Eye (tissue), 1 donor: ENCODE results near the gene MADD.
"Not testable (repeated sequence)": the region's sequence is repeated elsewhere in the genome, so short reads cannot be mapped to it uniquely, and the experiment has no call there.

Experiments
- DNase-seq: peaks from one replicate; pipeline ENCODE4 v3.0.0-alpha.2; 2015

MADD gene

DNA sequence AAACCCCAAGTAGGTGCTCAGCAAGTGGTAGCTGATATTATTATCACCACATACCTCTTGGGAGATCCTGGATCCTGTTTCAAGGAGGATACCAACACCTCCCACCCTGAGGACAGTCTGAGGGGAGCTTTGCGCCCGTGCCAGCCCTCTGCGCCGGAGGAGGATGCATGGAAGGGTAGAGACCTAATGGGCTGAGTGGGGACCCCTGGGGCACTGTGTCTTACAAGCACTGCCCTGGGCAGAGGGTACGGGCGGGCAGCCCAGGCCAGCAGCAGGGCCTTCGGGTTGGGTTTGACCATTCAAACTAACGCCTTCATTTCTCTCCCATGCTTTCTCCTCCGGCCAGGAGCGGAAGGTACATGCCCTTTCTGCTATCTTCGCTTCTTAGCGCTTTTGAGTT is 56.3 kb downstream of the MADD start:
- DNase-seq = no peak

DNA sequence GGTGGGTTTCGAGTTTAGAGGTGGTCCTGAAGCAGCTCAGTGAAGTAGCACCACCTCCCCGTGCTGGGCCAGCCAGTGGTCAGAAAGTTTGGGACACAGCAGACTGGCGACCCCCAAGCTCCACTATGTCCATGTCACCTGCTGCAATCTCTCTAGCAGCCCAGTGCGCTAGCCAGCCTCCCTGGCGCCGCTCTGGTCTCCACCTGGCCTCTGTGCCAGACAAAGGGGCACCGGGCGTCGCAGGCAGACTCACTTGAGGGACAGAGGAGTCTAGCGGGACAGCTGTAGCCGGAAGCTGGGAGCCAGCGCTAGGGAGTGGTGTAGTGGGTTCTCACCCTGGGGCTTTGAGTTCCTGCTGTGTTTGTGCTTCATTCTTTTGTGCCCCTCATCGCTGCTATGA is 57.1 kb downstream of the MADD start:
- DNase-seq = no peak

DNA sequence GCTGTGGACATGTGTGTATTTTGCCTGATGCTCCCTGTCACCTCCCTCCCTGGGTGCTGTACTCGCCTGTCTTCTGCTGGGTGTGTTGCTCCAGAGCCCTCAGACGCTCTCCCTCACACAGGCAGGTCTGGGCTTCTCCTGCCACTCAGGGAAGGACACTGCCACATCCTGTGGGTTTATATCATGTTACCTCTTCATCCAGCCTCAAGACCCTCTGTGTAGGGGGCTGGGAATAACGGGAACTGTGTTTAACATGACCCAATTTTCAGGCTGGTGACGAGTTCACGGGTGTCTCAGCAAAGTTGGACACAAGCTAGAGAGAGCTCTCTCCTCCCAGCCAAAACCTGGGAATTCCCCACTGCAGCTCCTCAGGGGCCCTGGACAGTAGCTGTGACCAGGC is 58.0 kb downstream of the MADD start:
- no peak for DNase-seq

DNA sequence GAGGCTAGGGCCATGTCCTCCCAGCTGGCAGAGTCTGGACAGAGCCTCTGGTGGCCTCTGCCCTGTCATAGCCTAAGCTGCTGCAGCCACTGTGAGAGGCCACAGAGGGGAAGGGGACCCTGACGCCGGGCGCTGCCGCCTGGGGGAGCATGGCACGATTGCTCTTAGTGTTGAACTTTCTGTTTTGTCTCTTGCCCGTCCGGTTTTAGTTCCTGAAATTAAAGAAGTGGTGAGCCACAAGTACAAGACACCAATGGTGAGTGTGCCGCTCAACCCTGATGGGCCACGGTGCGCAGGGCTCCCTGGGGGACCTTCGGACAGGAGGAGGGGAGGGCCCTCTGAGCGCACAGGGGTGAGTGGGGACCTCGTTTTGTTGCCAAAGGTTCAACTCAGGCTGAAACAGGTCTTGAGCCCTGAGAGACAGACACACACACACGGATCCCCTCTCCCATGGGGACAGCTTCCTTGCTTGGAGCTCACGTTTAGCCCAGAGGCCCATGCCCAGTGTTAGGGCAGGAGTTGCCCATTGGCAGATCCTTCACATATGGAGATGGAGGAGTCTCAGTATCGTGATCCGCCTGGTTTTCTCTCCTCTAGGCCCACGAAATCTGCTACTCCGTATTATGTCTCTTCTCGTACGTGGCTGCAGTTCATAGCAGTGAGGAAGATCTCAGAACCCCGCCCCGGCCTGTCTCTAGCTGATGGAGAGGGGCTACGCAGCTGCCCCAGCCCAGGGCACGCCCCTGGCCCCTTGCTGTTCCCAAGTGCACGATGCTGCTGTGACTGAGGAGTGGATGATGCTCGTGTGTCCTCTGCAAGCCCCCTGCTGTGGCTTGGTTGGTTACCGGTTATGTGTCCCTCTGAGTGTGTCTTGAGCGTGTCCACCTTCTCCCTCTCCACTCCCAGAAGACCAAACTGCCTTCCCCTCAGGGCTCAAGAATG is 58.8 kb downstream of the MADD start:
- DNase-seq = peak; percentile 5

DNA sequence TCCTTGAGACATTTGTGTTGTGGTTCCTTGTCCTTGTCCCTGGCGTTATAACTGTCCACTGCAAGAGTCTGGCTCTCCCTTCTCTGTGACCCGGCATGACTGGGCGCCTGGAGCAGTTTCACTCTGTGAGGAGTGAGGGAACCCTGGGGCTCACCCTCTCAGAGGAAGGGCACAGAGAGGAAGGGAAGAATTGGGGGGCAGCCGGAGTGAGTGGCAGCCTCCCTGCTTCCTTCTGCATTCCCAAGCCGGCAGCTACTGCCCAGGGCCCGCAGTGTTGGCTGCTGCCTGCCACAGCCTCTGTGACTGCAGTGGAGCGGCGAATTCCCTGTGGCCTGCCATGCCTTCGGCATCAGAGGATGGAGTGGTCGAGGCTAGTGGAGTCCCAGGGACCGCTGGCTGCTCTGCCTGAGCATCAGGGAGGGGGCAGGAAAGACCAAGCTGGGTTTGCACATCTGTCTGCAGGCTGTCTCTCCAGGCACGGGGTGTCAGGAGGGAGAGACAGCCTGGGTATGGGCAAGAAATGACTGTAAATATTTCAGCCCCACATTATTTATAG is 59.6 kb downstream of the MADD start:
- DNase-seq = peak; percentile 28

DNA sequence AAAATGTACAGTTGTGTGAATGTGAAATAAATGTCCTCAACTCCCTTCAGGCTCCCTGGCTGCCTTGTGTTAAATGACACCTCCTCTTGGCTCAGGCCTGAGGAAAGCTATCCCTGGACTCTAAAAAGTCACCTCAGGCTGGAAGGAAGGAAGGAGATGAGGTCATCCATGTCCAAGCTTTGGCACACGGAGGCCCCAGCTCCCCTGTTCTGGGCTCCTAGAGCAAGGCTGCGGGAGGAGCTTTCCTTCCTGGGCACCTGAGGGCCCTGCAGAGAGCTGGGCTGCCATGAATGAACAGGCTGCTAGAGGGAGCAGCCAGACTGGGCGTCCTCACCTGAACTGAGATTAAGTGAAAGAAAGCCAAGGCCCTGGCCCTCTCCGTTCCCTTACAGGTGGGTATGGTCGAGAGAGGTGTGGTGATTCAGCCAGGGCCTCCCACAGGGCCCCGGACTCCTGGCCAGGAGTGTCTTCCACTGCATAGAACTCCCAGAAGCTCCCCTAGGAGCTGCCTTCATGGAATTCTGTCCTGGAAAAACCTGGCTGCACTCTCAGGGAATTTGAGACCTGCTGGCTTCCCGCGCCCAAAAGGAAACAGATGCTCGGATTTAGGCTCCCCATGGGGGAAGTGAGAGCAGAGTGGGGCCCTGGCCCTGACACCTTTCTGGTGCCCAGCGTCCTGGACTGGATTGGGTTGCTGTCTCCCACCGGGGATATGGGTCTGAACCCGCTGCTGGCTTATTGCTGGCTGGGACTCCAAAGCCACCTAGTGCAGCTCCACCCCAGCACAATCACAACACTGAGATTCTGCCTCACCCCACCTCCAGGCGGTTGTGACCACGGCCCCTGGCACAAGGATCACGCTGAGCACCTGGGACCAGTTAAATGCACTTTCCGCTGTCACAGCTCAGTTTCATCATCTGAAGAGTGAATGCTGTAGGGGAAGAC is 60.3 kb downstream of the MADD start:
- peak; percentile 65 for DNase-seq

DNA sequence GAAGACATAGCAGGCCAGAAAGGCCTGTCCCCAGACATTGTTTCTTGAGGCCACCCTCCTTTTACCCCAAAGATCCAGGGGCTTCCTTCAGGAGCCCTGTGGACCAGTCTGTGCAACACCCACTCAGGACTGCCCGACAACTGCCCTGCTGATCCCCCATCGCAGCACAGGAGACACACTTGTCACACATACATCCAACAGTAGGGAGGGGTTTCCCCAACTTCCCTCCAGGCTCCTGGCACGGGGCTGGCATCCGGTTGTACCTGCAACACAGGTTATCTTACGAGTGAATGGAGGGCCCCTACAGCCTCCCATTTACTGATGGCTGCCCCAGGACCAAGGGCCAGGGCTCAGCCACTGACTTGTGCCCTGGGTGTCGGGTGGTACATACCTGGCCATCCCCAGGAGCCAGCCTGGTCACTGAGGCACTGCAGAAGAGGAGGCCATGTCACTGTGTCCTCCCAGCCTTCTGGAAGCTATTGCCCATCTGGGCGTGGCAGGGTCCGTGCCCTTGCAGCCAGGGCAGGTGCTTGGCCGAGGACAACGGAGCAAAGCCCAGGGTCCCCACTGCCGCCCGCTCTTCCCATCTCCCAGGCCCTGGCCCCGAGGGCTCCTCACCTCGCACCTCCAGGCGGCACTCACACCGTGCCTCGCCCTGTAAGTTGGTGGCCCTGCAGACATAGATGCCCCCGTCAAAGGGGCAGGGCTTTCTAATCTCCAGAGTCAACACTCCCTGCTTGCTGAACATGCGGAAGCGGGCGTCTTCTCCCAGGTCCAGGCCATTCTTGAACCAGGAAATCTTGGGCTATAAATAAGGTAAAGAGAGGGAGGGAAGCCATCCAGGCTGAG is 61.7 kb downstream of the MADD start:
- DNase-seq = no peak

DNA sequence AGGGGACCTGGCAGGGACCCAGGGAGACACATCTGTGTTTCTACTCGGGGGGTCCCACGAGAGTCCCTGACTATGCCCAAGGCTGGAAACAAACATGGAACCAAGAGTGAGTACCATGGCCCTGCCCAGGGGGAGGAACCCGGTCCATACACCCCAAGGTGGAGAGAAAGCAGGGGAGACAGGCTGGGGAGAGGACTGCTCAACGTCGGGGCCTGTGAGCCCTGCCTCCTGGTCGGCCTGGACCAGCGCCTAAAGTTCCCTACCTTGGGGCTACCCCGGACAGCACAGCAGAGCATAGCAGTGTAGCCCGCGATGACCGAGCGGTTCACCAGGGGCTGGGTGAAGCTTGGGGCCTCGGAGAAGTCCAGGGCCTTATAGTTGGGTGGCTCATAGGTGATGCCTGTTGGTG is 62.4 kb downstream of the MADD start:
- no peak for DNase-seq

DNA sequence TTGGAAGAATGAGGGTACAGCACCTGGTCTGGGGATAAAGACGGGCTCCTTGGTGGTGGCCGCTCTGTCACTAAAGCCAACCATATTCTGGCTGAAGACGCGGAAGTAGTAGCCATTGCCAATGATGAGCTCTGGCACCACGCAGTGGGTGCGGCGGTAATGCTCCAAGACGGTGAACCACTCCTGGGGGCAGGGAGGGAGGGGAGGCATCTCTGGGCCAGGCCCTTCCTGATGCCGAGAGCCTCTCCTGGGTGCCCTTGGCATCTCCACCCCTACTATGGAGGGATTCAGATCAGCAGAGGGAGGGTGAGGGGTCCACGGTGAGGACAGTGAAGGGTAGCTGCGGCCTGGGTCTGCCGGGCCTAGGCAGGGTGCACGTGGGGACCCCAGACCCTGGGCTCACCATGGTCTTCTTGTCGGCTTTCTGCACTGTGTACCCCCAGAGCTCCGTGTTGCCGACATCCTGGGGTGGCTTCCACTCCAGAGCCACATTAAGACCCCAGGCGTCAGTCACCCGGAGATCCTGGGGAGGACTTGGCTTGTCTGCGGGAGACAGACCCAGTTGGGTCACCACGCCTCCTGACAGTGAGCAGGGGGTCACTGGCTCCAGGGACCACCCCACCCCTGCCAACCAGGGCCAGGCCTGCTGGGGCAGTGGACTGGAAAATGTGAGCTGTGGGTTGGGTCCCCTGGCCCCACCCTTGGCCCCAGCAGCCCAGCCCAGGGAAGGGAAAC is 63.0 kb downstream of the MADD start:
- DNase-seq = no peak

DNA sequence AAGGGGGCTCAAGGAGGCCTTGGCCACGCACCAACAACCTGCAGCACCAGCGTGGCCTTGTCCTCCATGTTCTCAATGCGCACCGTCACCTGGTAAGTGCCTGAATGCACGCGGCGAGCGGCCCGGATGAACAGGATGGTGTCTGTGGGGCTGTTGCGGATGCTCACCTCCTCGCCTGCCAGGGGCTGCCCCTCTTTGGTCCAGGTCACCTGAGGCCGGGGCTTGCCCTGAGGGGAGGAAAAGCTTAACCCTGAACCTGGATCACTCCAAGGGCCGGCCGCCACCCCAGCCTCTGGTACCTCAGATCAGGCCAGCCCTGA is 63.6 kb downstream of the MADD start:
- DNase-seq = no peak

DNA sequence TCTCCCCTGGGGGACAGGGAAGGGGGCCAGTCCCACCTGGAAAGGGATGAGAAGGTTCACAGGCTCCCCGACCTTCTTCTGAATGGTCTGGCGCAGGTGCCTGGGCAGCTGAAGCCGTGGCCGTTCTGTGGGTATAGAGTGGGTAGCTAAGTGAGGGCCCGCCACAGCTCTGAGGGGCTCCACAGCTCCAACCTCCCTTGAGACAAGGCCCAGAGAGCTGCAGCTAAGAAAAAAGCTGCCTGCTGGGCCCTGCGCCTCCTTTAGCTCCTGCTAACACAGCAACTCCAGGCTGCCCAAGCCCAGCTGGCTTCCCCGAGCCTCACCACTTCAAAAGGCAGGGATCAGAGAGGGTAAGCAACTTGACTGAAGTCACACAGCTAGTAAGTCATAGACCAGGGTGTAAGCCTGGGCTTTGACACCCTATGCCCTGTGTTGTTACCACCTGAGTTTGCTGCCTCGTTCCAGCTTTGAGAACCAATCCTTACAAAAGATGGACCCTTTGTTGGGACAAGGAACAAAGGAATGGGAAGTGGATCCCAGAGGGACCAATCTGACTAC is 64.0 kb downstream of the MADD start:
- no peak for DNase-seq

DNA sequence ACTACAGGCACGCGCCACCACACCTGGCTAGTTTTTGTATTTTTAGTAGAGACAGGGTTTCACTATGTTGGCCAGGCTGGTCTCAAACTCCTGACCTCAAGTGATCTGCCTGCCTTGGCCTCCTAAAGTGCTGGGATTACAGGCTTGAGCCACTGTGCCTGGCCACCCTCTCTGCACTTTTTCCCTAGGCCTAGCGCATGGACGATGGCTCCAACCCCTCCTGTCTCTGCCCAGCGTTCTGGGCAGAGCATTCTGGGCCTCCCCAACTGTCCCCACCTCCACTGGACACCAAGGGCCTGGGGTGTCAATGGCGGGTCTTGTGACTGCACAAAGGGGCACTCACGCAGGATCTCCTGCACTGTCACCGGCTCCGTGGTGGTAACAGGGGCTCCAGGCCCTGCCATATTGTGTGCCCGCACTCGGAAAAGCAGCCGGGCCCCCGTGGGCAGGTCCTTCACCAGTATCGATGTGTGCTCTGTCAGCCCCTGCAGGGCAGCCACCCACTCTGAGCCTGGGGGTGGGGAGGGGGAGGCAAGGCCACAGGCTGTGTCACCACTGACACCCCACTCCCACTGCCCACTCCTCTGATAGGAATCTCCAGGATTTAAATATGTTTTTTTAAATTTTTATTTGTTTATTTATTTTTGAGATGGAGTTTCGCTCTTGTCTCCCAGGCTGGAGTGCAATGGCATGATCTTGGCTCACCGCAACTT is 64.9 kb downstream of the MADD start:
- DNase-seq = not testable (repeated sequence)

DNA sequence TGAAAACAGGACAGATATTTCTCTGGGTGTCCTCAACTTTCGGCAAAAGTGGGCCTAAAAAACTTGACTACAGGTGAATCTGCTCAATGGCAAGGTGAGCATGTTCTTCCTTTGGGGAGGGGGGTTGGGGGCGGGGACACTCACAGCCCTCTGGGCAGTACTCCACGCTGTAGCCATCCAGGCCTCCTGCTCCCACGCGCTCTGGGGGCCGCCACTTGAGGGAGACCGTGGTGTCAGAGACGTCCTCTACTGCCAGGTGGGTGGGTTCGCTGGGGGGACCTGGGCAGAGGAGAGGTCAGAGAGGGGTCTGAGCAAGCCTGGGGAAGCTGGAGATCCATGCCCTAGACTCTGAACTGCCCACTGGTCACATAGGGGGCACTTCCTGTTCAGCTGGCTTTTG is 65.8 kb downstream of the MADD start:
- no peak for DNase-seq

DNA sequence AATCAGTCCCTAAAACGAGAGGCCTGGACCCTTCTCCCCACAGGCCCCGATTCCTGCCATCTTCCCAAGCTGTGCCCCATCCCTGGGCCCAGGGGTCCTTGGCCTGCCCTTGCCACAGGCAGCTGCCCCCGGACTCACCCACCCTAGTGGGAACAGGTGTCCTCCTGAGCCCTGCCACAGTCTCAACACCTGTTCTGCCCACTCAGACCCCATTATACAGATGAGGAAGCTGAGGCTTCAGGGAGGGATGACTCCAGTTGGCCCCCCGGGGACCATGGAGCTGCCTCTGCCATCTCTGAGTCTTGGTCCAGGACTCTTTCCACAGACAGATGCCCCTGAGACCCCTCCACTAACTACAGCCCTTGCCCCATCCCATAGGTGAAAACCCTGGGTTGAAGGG is 66.7 kb downstream of the MADD start:
- no peak for DNase-seq

DNA sequence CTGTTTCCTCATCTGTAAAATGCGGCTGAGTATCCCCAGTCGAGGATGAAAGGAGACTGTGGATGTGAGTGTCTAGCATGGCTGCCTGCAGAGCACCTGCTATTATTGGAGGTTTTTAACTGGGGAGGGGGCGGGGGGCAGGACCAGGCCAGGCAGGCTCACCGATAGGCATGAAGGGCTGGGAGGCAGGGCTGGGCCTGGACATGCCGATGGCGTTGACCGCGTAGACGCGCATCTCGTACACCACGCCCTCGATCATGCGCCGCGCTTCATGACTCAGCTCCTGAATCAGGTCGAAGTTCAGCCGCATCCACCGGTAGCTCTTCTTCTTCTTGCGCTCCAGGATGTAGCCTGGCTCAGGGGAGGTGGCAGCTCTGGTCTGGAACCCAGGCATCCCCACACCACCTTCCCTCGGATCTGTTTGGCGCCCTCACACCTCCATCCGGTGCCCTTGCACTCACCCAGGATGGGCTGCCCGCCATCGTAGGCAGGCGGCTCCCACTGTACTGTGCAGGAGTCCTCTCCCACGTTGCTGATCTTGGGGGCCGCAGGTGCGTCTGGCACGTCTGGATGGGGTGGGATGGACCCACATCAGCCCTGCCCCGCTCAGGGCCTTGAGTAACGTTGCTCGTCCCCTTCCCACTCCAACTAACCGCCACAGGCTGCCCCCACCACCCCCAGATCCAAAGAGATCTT is 67.4 kb downstream of the MADD start:
- DNase-seq = no peak

DNA sequence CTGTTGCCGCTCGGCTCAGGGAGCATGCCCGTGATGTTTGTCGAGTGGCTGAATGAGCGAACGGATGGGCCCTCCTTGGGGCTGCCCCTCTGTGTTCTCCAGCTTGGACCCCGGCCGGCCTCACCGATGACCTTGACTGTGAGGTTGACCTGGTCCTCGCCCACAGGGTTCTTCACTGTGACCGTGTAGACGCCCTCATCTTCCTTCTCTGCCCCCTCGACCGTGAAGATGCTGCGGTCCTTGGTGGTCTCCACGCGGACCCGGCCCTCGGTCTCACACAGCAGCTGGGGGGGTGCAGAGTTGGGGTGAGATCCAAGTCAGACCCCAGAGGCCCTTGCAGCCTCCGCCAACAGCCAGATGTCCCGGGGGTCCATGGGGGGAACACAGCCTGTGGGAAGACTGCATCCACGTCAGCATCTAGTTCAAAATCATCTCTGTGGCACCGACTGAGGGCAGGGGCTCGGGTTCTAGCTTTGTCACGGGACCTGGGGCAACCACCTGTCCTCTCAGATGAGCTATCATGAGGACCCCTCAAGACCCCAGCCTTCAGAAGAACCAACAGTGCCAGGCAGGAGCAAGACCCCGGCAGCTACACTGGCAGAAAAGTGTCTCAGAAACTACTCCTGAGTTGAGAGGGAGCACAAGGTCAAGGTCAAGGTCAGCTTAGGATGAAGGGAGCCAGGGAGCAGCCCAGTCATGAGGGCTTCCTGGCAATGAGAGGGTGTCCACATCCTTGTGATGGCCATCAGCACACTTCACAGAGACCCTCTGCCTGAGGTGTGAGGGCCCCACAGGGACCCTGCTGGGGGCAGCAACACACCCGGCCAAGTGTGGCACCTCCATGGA is 68.7 kb downstream of the MADD start:
- DNase-seq = no peak

DNA sequence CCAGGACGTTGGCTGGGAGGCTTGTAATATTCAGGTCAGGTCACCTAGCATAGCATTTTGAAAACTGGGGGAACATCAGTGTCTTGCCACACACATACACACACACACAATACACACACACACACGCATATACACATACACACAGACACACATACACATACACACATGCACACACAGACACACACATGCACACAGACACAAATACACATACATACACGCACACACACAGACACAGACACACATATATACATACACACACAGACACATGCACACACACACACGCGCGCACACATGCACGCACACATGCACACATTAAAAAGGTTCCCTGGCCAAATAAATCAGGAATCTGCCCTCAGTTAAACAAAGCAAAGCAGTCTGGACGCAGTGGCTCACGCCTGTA is 70.1 kb downstream of the MADD start:
- no peak for DNase-seq

DNA sequence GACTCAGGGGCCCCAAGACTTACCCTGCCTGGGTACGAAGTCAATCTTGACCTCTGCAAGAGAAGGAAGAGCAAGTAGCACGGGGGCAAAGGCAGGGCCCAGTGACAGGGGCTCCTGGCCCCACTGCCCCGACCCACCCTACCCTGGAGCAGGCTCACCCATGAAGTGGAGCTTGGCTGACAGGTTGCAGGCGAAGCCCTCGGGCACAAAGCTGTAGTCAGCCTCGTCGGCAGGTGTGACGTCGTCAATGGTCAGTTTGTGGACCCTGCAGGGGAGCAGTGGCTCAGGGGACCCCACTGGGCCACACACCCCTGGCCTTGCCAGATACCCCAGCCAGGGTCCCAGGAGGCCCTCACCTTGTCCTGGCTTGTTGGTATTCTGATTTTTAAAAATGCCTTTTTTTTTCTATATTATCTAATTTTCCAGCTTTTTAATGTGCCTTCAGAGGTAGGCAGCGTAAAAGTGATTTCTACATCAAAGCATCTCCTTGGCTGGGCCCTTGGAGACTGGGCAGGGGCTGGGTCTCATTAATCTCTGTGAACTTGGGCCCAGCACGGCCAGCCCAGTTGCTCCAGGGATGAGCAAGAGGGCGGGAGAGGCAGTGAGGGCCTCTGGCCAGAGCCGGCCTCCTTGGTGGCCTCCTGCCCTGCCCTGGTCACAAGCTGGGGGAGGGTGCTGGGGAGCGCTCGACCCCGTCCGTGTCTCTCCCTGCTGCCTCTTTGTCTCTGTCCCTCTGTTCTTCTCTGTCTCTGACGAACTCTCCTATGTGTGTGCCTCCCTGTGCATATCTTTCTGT is 71.2 kb downstream of the MADD start:
- DNase-seq = no peak
